Esophagus muscularis mucosa (tissue), 4 donors: ENCODE results near the gene SAE1. TPM values are rescaled to one million over a fixed set of nuclear protein-coding genes. Genes with fewer than 3 reads are reported as not detected.

Source experiments
- DNase-seq: peaks from one replicate; pipeline ENCODE4 v3.0.0-alpha.2; 2017; ENCODE audit errors: extremely low spot score
- H3K27ac ChIP-seq, 4 donors: fragments of 200-600 bp; sonication (generic); replicated peaks in 1 of 4; 1 replicate in 3 of 4; 2 replicates in 1 of 4; pipeline ENCODE4 v1.5.1; 2016 to 2019; ENCODE audit warnings: mild to moderate bottlenecking in 1 of 4
- H3K27me3 ChIP-seq, 4 donors: fragments of 200-600 bp; sonication (generic); one replicate each; pipeline versions ENCODE4 v1.5.1 to v1.6.0; 2016 to 2019
- H3K36me3 ChIP-seq, 4 donors: fragments of 200-600 bp; sonication (generic); one replicate each; pipeline ENCODE4 v1.5.1; 2016 to 2019
- H3K4me1 ChIP-seq, 4 donors: fragments of 200-600 bp; sonication (generic); one replicate each; pipeline ENCODE4 v1.5.1; 2016 to 2019
- H3K4me3 ChIP-seq, 4 donors: fragments of 200-600 bp; sonication (generic); 1 replicate in 2 of 4; 2 replicates in 2 of 4; pipeline ENCODE4 v1.5.1; 2016 to 2019; ENCODE audit warnings: mild to moderate bottlenecking in 4 of 4, moderate library complexity in 1 of 4
- H3K9me3 ChIP-seq, 4 donors: fragments of 200-600 bp; sonication (generic); 1 replicate in 3 of 4; 2 replicates in 1 of 4; pipeline ENCODE4 v1.5.1; 2016 to 2019
- EP300 ChIP-seq: sonication (generic); formaldehyde crosslinking; IDR thresholded peaks from one replicate; pipeline ENCODE4 v1.6.1; 2017; ENCODE audit warnings: antibody characterized with exemption
- POLR2A ChIP-seq: fragments of 450-650 bp; IDR thresholded peaks from one replicate; pipeline ENCODE4 v1.6.1; 2017; ENCODE audit warnings: antibody characterized with exemption, moderate library complexity, mild to moderate bottlenecking, low read depth
- POLR2AphosphoS5 ChIP-seq, 2 donors: sonication (generic); formaldehyde crosslinking; IDR thresholded peaks; one replicate each; pipeline ENCODE4 v1.6.1; 2017; ENCODE audit warnings: antibody characterized with exemption in 2 of 2
- WGBS: methylation state at CpG from one replicate; pipeline ENCODE4 v1.1.5; 2018; 5-methylcytosine and 5-hydroxymethylcytosine counted together
- intact Hi-C: fragments of 100-400 bp; cut with DNase I; formaldehyde crosslinking; loops from one replicate; pipeline ENCODE4 v1.15.1; 2023
- total RNA-seq, 4 donors: library from RNA; depleted of rRNA; stranded (reverse); fragments of >200 nt; gene quantifications; one replicate each; pipeline versions ENCODE4 v1.1.0 to v1.2.1, GENCODE V29; 2016
- TF ChIP-seq, protein P1 (sequence below), 3 experiments: fragments of 200-600 bp in 2 of 3; fragments of 450-650 bp in 1 of 3; sonication (generic) in 2 of 3; IDR thresholded peaks; one replicate each; pipeline ENCODE4 v1.5.1; 2017 to 2019; ENCODE audit warnings: antibody characterized with exemption in 3 of 3, mild to moderate bottlenecking in 2 of 3, moderate library complexity in 1 of 3

SAE1 gene
- total RNA-seq, 4 donors from 2014 or later, result 130 to 143 (median 136) TPM

DNA sequence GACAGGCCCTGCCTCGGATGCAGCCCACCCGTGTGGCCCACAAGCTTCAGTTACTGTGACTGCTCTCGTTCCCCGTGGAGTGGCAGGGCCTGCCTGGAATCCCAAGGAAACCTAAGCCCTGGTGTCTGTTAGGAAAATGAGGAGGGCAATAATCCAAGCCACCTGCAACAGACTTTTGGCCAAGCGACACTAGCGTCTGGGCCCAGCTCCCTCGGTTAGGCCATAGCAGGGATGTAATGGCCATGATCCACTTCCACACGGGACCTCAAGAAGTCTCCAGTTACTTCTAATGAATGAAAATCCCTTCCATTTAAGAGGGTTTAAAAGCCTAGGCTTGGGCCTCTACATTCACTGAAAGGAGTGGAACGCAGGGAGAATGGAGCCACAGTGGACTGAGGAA lies 26.0 kb upstream of the SAE1 start:
- TF ChIP-seq POLR2AphosphoS5 (IDR thresholded peaks at IDR 0.05) (no peak), POLR2A (no peak), EP300 (no peak)
- TF ChIP-seq, protein P1, sequence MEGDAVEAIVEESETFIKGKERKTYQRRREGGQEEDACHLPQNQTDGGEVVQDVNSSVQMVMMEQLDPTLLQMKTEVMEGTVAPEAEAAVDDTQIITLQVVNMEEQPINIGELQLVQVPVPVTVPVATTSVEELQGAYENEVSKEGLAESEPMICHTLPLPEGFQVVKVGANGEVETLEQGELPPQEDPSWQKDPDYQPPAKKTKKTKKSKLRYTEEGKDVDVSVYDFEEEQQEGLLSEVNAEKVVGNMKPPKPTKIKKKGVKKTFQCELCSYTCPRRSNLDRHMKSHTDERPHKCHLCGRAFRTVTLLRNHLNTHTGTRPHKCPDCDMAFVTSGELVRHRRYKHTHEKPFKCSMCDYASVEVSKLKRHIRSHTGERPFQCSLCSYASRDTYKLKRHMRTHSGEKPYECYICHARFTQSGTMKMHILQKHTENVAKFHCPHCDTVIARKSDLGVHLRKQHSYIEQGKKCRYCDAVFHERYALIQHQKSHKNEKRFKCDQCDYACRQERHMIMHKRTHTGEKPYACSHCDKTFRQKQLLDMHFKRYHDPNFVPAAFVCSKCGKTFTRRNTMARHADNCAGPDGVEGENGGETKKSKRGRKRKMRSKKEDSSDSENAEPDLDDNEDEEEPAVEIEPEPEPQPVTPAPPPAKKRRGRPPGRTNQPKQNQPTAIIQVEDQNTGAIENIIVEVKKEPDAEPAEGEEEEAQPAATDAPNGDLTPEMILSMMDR (IDR thresholded peaks at IDR 0.05), result no peak
- no peak for DNase-seq
- H3K4me3 ChIP-seq, result no peak overlapping the region
- peaks cover 0 to 4% (median 2%) of the 10 kb centered on the region in 4 donors for H3K36me3 ChIP-seq
- H3K9me3 ChIP-seq, result no peaks in the 10 kb centered on the region
- intact Hi-C loops, result no loop called here
- H3K27me3 ChIP-seq, result no peaks in the 10 kb centered on the region
- 59% methylated on average over 9 of the region's 9 CpGs for WGBS
- H3K4me1 ChIP-seq, result peaks cover 49 to 88% (median 80%) of the 10 kb centered on the region in 4 donors
- peak overlapping the region in 3 of 4 donors; percentile 11 to 100 (median 100) for H3K27ac ChIP-seq

DNA sequence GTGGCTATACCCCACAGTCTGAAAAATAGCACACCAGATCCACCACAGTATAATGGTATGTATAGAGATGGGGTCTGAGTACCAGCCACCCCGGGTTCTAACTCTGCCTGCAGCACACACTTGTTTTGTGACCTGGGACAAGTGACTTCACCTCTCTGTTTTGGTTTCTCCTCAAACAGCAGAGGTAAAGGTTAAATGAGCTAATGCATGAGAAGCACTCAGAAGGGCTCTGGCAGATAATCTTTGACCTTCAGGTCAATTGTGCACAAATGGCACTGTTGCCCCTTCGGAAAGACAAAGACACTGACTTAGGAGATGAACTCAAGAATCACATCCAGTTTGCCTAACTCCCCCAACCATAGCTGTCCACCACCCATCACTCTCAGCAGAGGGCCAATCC lies 24.8 kb upstream of the SAE1 start:
- peaks cover 0 to 4% (median 2%) of the 10 kb centered on the region in 4 donors for H3K36me3 ChIP-seq
- DNase-seq, result no peak
- no peaks in the 10 kb centered on the region for H3K27me3 ChIP-seq
- TF ChIP-seq EP300 (no peak), POLR2AphosphoS5 (IDR thresholded peaks at IDR 0.05) (no peak), POLR2A (no peak)
- TF ChIP-seq, protein P1 (IDR thresholded peaks at IDR 0.05), result no peak
- H3K4me1 ChIP-seq, result peaks cover 56 to 98% (median 89%) of the 10 kb centered on the region in 4 donors
- no peak overlapping the region for H3K4me3 ChIP-seq
- WGBS, result 86% methylated on average over 2 of the region's 2 CpGs
- peak overlapping the region; percentile 100 for H3K27ac ChIP-seq
- intact Hi-C loops, result no loop called here
- no peaks in the 10 kb centered on the region for H3K9me3 ChIP-seq

DNA sequence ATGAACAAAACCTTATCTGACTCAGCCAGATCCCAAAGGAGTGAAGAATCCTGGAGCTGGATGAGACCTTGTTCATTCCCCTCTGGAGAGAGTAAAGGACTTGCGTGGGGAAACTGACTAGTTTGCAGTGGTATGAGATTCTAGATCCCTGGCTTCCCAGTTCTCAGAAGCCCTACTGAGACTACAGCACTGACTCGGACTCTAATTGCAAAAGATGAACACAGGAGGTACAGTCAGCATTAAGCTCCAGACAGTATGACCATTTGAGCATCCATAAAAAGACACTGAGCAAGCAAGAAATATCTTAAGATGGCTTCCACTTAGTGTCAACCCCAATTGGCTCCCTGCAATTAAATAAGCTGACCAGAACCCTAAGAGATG lies 23.8 kb upstream of the SAE1 start:
- intact Hi-C loops, result no loop called here
- H3K4me3 ChIP-seq, result no peak overlapping the region
- WGBS, result 48% methylated on average over 2 of the region's 2 CpGs

DNA sequence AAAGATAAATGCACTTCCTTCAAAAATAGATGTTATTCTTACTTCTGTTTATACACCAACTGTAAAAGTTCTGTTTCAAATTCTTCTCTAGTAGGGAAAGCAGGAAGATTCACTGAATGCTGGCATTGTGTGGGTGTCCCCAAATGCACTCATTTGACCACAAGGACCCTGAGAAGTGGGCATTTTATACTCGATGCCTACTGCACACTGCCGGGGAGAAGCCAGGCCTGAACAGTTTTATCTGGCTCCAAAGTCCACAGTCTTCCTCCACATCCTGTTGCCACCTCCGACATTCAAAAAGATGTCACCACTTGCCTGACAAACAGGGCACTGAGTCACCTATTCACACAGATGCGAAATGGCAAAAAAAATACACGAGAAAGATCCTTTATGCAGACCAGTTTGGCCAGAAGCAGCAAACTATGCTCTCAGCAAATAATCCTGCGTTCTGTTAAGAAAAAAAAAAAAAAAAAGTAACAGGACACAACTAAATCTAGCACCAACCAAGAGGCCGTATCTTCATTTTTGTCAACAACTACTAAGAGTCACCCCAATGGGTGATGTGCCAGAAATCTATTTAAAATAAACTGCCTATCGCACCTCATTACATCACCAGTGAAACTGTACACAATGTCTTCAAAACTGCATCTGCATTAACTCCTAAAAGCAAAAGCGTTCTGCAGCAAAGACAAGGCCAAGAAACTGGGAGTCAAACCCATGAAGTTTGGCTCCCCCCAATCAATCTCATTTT lies 23.3 kb upstream of the SAE1 start:
- Histone ChIP-seq H3K4me3 (peak overlapping the region in 1 of 4 donors; percentile 11), H3K27ac (peak overlapping the region; percentile 100), H3K27me3 (no peaks in the 10 kb centered on the region), H3K36me3 (peaks cover 0 to 4% (median 2%) of the 10 kb centered on the region in 4 donors), H3K9me3 (no peaks in the 10 kb centered on the region), H3K4me1 (peaks cover 49 to 84% (median 79%) of the 10 kb centered on the region in 4 donors)
- WGBS, result 27% methylated on average over 8 of the region's 9 CpGs
- TF ChIP-seq, protein P1 (IDR thresholded peaks at IDR 0.05), result no peak
- TF ChIP-seq POLR2AphosphoS5 (IDR thresholded peaks at IDR 0.05), result peak in 1 of 2 donors; percentile 36
- no peak for DNase-seq
- intact Hi-C loops, result no loop called here

More for the DNA sequence above, 23.8 kb upstream of the SAE1 start:
- H3K4me1 ChIP-seq, result peaks cover 54 to 90% (median 84%) of the 10 kb centered on the region in 4 donors
- no peak for DNase-seq
- peaks cover 0 to 4% (median 2%) of the 10 kb centered on the region in 4 donors for H3K36me3 ChIP-seq
- no peaks in the 10 kb centered on the region for H3K9me3 ChIP-seq
- peak overlapping the region; percentile 100 for H3K27ac ChIP-seq
- no peaks in the 10 kb centered on the region for H3K27me3 ChIP-seq
- TF ChIP-seq, protein P1 (IDR thresholded peaks at IDR 0.05), result no peak
- TF ChIP-seq EP300 (no peak), POLR2AphosphoS5 (IDR thresholded peaks at IDR 0.05) (no peak)
